Loucy (cell line): ENCODE results near the gene CLIP3.
A peak's percentile ranks its signal among the peaks of the same experiment; 100 is the strongest.

Experiments
- H2AFZ ChIP-seq: fragments of 200-600 bp; sonication (generic); 2 replicates; pipeline ENCODE4 v1.6.0; 2016; ENCODE audit warnings: antibody characterized with exemption, mild to moderate bottlenecking, low read length, moderate library complexity
- H3F3A ChIP-seq: fragments of 200-600 bp; 2 replicates; pipeline ENCODE4 v1.6.0; 2016; ENCODE audit warnings: antibody characterized with exemption, low read depth, mild to moderate bottlenecking
- H3K27me3 ChIP-seq: fragments of 200-600 bp; sonication (generic); 2 replicates; pipeline ENCODE4 v1.6.1; 2014; ENCODE audit warnings: low read length, mild to moderate bottlenecking; ENCODE audit not compliant: insufficient read depth, poor library complexity, severe bottlenecking
- H3K36me3 ChIP-seq: fragments of 200-600 bp; sonication (generic); 2 replicates; pipeline ENCODE4 v1.6.1; 2016; ENCODE audit warnings: low read length; ENCODE audit not compliant: insufficient read depth
- H3K4me1 ChIP-seq: fragments of 200-600 bp; sonication (generic); 2 replicates; pipeline ENCODE4 v1.5.1; 2014; ENCODE audit warnings: low read length, mild to moderate bottlenecking; ENCODE audit not compliant: insufficient read depth, poor library complexity, severe bottlenecking
- H3K4me2 ChIP-seq: fragments of 200-600 bp; sonication (generic); 2 replicates; pipeline ENCODE4 v1.6.0; 2014; ENCODE audit warnings: antibody characterized with exemption, low read length, low read depth, mild to moderate bottlenecking; ENCODE audit not compliant: poor library complexity, severe bottlenecking
- H3K4me3 ChIP-seq: fragments of 200-600 bp; sonication (generic); 2 replicates; pipeline ENCODE4 v1.5.1; 2014; ENCODE audit warnings: low read length, mild to moderate bottlenecking, mixed read lengths; ENCODE audit not compliant: poor library complexity, severe bottlenecking
- H3K79me2 ChIP-seq: fragments of 200-600 bp; sonication (generic); 2 replicates; pipeline ENCODE4 v1.6.1; 2014; ENCODE audit warnings: low read length; ENCODE audit not compliant: insufficient read depth
- H3K9ac ChIP-seq: fragments of 200-600 bp; sonication (generic); 2 replicates; pipeline ENCODE4 v1.6.0; 2014; ENCODE audit warnings: mild to moderate bottlenecking, low read depth, low read length, moderate library complexity; ENCODE audit not compliant: poor library complexity, severe bottlenecking
- H3K9me2 ChIP-seq: fragments of 200-600 bp; sonication (generic); replicated peaks from 2 replicates; pipeline ENCODE4 v1.6.1; 2016; ENCODE audit warnings: low read depth, low read length, mixed read lengths
- H3K9me3 ChIP-seq: fragments of 200-600 bp; sonication (generic); 2 replicates; pipeline ENCODE4 v1.6.1; 2014; ENCODE audit warnings: mild to moderate bottlenecking, antibody characterized with exemption, low read length, low read depth; ENCODE audit not compliant: insufficient read depth
- H4K20me1 ChIP-seq: fragments of 200-600 bp; sonication (generic); 2 replicates; pipeline ENCODE4 v1.6.0; 2014; ENCODE audit warnings: antibody characterized with exemption, low read length, mild to moderate bottlenecking; ENCODE audit not compliant: insufficient read depth, poor library complexity, severe bottlenecking
- CTCF ChIP-seq: fragments of 200-600 bp; sonication (generic); conservative IDR thresholded peaks from 2 replicates; pipeline ENCODE4 v1.5.1; 2014; ENCODE audit warnings: mild to moderate bottlenecking, antibody characterized with exemption, low read length
- EZH2phosphoT487 ChIP-seq: fragments of 200-600 bp; IDR thresholded peaks from 2 replicates; pipeline ENCODE4 v1.6.1; 2018; ENCODE audit warnings: antibody characterized with exemption, mild to moderate bottlenecking, moderate library complexity, borderline replicate concordance

The CLIP3 gene

GRCh38 chr19:35996777-35997176, 35.9 kb downstream of the CLIP3 start:
- TF ChIP-seq EZH2phosphoT487 (no peak), CTCF (no peak)
- Histone ChIP-seq H3K9me3 (no peaks in the 10 kb centered on the region), H3K36me3 (peaks cover 4% of the 10 kb centered on the region; the same call in 1 of the 2 replicates), H3K4me2 (peak overlapping the region; percentile 99), H2AFZ (no peak overlapping the region), H3K4me3 (peak overlapping the region; percentile 93), H4K20me1 (peaks cover 20% of the 10 kb centered on the region), H3K9ac (peak overlapping the region; percentile 76), H3F3A (no peaks in the 10 kb centered on the region), H3K79me2 (peaks cover 36% of the 10 kb centered on the region), H3K4me1 (peaks cover 29% of the 10 kb centered on the region), H3K27me3 (no peaks in the 10 kb centered on the region), H3K9me2 (no peaks in the 10 kb centered on the region)

GRCh38 chr19:35995048-35995993, 37.4 kb downstream of the CLIP3 start, which contains the start of gene SDHAF1:
TSS of gene SDHAF1 (plus strand) at chr19:35995188. CDS start at chr19:35995275, 87 bp downstream.
- peaks cover 36% of the 10 kb centered on the region for H3K79me2 ChIP-seq
- peak within 1 kb of the TSS; percentile 99 for H3K4me2 ChIP-seq
- peaks cover 29% of the 10 kb centered on the region for H3K4me1 ChIP-seq
- H3K9me2 ChIP-seq: no peaks in the 10 kb centered on the region
- H3K4me3 ChIP-seq: peak within 1 kb of the TSS; percentile 93
- TF ChIP-seq EZH2phosphoT487 (no peak), CTCF (no peak)
- no peaks in the 10 kb centered on the region for H3K36me3 ChIP-seq
- H3K9me3 ChIP-seq: no peaks in the 10 kb centered on the region
- H4K20me1 ChIP-seq: peaks cover 19% of the 10 kb centered on the region
- no peaks in the 10 kb centered on the region for H3K27me3 ChIP-seq
- peak within 1 kb of the TSS; percentile 76 for H3K9ac ChIP-seq
- peak within 1 kb of the TSS; percentile 78 for H2AFZ ChIP-seq
- H3F3A ChIP-seq: no peaks in the 10 kb centered on the region

GRCh38 chr19:35993923-35994598, 38.6 kb downstream of the CLIP3 start:
- no peaks in the 10 kb centered on the region for H3F3A ChIP-seq
- peak overlapping the region; percentile 76 for H3K9ac ChIP-seq
- H3K36me3 ChIP-seq: no peaks in the 10 kb centered on the region
- peaks cover 14% of the 10 kb centered on the region for H4K20me1 ChIP-seq
- TF ChIP-seq CTCF: peak; percentile 29
- TF ChIP-seq EZH2phosphoT487: no peak
- peaks cover 26% of the 10 kb centered on the region for H3K4me1 ChIP-seq
- no peaks in the 10 kb centered on the region for H3K27me3 ChIP-seq
- peak overlapping the region; percentile 93 for H3K4me3 ChIP-seq
- H3K9me2 ChIP-seq: no peaks in the 10 kb centered on the region
- H3K4me2 ChIP-seq: peak overlapping the region; percentile 99
- peaks cover 28% of the 10 kb centered on the region for H3K79me2 ChIP-seq
- no peak overlapping the region for H2AFZ ChIP-seq
- no peaks in the 10 kb centered on the region for H3K9me3 ChIP-seq
